ENCODE measurements around the gene OR2H1.

The OR2H1 gene

GRCh38 chr6:29483735-29484134 lies 26.8 kb downstream of the OR2H1 start:
- Histone ChIP-seq H3K9me3 (ENCODE audit: low read length) (no peaks in the 10 kb centered on the region), H3K9ac (ENCODE audit: low read length) (no peak overlapping the region), H3K27ac (ENCODE audit: low read depth, low read length) (no peak overlapping the region), H3K4me3 (ENCODE audit: low read depth in 1 of 2, low read length in 2 of 2) (no peak overlapping the region), H3K27me3 (ENCODE audit: control insufficient read depth in 1 of 2, insufficient read depth in 2 of 2, low read length in 2 of 2) (no peaks in the 10 kb centered on the region), H3K36me3 (ENCODE audit: insufficient read depth, low read length) (no peaks in the 10 kb centered on the region), H3K4me1 (ENCODE audit: insufficient read depth, low read length) (no peaks in the 10 kb centered on the region)

GRCh38 chr6:29486577-29486976 lies 29.6 kb downstream of the OR2H1 start:
- no peaks in the 10 kb centered on the region for H3K27me3 ChIP-seq (ENCODE audit: control insufficient read depth in 1 of 2, insufficient read depth in 2 of 2, low read length in 2 of 2)
- H3K9me3 ChIP-seq (ENCODE audit: low read length), result no peaks in the 10 kb centered on the region
- H3K4me1 ChIP-seq (ENCODE audit: insufficient read depth, low read length), result no peaks in the 10 kb centered on the region
- no peak overlapping the region for H3K27ac ChIP-seq (ENCODE audit: low read depth, low read length)
- no peak overlapping the region for H3K9ac ChIP-seq (ENCODE audit: low read length)
- H3K36me3 ChIP-seq (ENCODE audit: insufficient read depth, low read length), result no peaks in the 10 kb centered on the region
- no peak overlapping the region for H3K4me3 ChIP-seq (ENCODE audit: low read depth in 1 of 2, low read length in 2 of 2)

- H3K4me3 ChIP-seq (ENCODE audit: low read depth in 1 of 2, low read length in 2 of 2), result no peak overlapping the region
- H3K27ac ChIP-seq (ENCODE audit: low read depth, low read length), result no peak overlapping the region
- H3K36me3 ChIP-seq (ENCODE audit: insufficient read depth, low read length), result no peaks in the 10 kb centered on the region
- H3K4me1 ChIP-seq (ENCODE audit: insufficient read depth, low read length), result no peaks in the 10 kb centered on the region
- H3K9ac ChIP-seq (ENCODE audit: low read length), result no peak overlapping the region
- no peaks in the 10 kb centered on the region for H3K27me3 ChIP-seq (ENCODE audit: control insufficient read depth in 1 of 2, insufficient read depth in 2 of 2, low read length in 2 of 2)
- no peaks in the 10 kb centered on the region for H3K9me3 ChIP-seq (ENCODE audit: low read length)
Measured at GRCh38 chr6:29487131-29487530, 30.2 kb downstream of the OR2H1 start.

GRCh38 chr6:29487660-29488059 lies 30.7 kb downstream of the OR2H1 start, which contains the start of gene MAS1L:
Gene MAS1L (minus strand): TSS chr6:29487956. CDS start chr6:29487902, 54 bp downstream.
- Histone ChIP-seq H3K4me1 (ENCODE audit: insufficient read depth, low read length) (no peaks in the 10 kb centered on the region), H3K27ac (ENCODE audit: low read depth, low read length) (no peak within 1 kb of the TSS), H3K36me3 (ENCODE audit: insufficient read depth, low read length) (no peaks in the 10 kb centered on the region), H3K9ac (ENCODE audit: low read length) (no peak within 1 kb of the TSS), H3K9me3 (ENCODE audit: low read length) (no peaks in the 10 kb centered on the region), H3K4me3 (ENCODE audit: low read depth in 1 of 2, low read length in 2 of 2) (no peak within 1 kb of the TSS), H3K27me3 (ENCODE audit: control insufficient read depth in 1 of 2, insufficient read depth in 2 of 2, low read length in 2 of 2) (no peaks in the 10 kb centered on the region)

GRCh38 chr6:29488874-29489273 lies 31.9 kb downstream of the OR2H1 start:
- Histone ChIP-seq H3K9ac (ENCODE audit: low read length) (no peak overlapping the region), H3K36me3 (ENCODE audit: insufficient read depth, low read length) (no peaks in the 10 kb centered on the region), H3K27me3 (ENCODE audit: control insufficient read depth in 1 of 2, insufficient read depth in 2 of 2, low read length in 2 of 2) (no peaks in the 10 kb centered on the region), H3K27ac (ENCODE audit: low read depth, low read length) (no peak overlapping the region), H3K4me3 (ENCODE audit: low read depth in 1 of 2, low read length in 2 of 2) (no peak overlapping the region), H3K9me3 (ENCODE audit: low read length) (no peaks in the 10 kb centered on the region), H3K4me1 (ENCODE audit: insufficient read depth, low read length) (no peaks in the 10 kb centered on the region)

GRCh38 chr6:29489286-29489685 lies 32.3 kb downstream of the OR2H1 start:
- Histone ChIP-seq H3K27ac (ENCODE audit: low read depth, low read length) (no peak overlapping the region), H3K36me3 (ENCODE audit: insufficient read depth, low read length) (no peaks in the 10 kb centered on the region), H3K4me1 (ENCODE audit: insufficient read depth, low read length) (no peaks in the 10 kb centered on the region), H3K9ac (ENCODE audit: low read length) (no peak overlapping the region), H3K4me3 (ENCODE audit: low read depth in 1 of 2, low read length in 2 of 2) (no peak overlapping the region), H3K9me3 (ENCODE audit: low read length) (no peaks in the 10 kb centered on the region), H3K27me3 (ENCODE audit: control insufficient read depth in 1 of 2, insufficient read depth in 2 of 2, low read length in 2 of 2) (no peaks in the 10 kb centered on the region)

- Histone ChIP-seq H3K27ac (ENCODE audit: low read depth, low read length) (no peak overlapping the region), H3K4me3 (ENCODE audit: low read depth in 1 of 2, low read length in 2 of 2) (no peak overlapping the region), H3K4me1 (ENCODE audit: insufficient read depth, low read length) (no peaks in the 10 kb centered on the region), H3K36me3 (ENCODE audit: insufficient read depth, low read length) (no peaks in the 10 kb centered on the region), H3K9ac (ENCODE audit: low read length) (no peak overlapping the region), H3K9me3 (ENCODE audit: low read length) (no peaks in the 10 kb centered on the region), H3K27me3 (ENCODE audit: control insufficient read depth in 1 of 2, insufficient read depth in 2 of 2, low read length in 2 of 2) (no peaks in the 10 kb centered on the region)
Measured at GRCh38 chr6:29490055-29490454, 33.1 kb downstream of the OR2H1 start.

GRCh38 chr6:29490552-29490951 lies 33.6 kb downstream of the OR2H1 start:
- H3K4me3 ChIP-seq (ENCODE audit: low read depth in 1 of 2, low read length in 2 of 2), result no peak overlapping the region
- no peaks in the 10 kb centered on the region for H3K4me1 ChIP-seq (ENCODE audit: insufficient read depth, low read length)
- H3K36me3 ChIP-seq (ENCODE audit: insufficient read depth, low read length), result no peaks in the 10 kb centered on the region
- no peaks in the 10 kb centered on the region for H3K9me3 ChIP-seq (ENCODE audit: low read length)
- no peaks in the 10 kb centered on the region for H3K27me3 ChIP-seq (ENCODE audit: control insufficient read depth in 1 of 2, insufficient read depth in 2 of 2, low read length in 2 of 2)
- no peak overlapping the region for H3K27ac ChIP-seq (ENCODE audit: low read depth, low read length)
- H3K9ac ChIP-seq (ENCODE audit: low read length), result no peak overlapping the region

- H3K9me3 ChIP-seq (ENCODE audit: low read length), result no peaks in the 10 kb centered on the region
- H3K27me3 ChIP-seq (ENCODE audit: control insufficient read depth in 1 of 2, insufficient read depth in 2 of 2, low read length in 2 of 2), result no peaks in the 10 kb centered on the region
- no peak overlapping the region for H3K9ac ChIP-seq (ENCODE audit: low read length)
- H3K4me3 ChIP-seq (ENCODE audit: low read depth in 1 of 2, low read length in 2 of 2), result no peak overlapping the region
- no peak overlapping the region for H3K27ac ChIP-seq (ENCODE audit: low read depth, low read length)
- H3K36me3 ChIP-seq (ENCODE audit: insufficient read depth, low read length), result no peaks in the 10 kb centered on the region
- no peaks in the 10 kb centered on the region for H3K4me1 ChIP-seq (ENCODE audit: insufficient read depth, low read length)
Measured at GRCh38 chr6:29491574-29491973, 34.6 kb downstream of the OR2H1 start.

GRCh38 chr6:29493261-29493660 lies 36.3 kb downstream of the OR2H1 start:
- Histone ChIP-seq H3K36me3 (ENCODE audit: insufficient read depth, low read length) (no peaks in the 10 kb centered on the region), H3K27me3 (ENCODE audit: control insufficient read depth in 1 of 2, insufficient read depth in 2 of 2, low read length in 2 of 2) (no peaks in the 10 kb centered on the region), H3K9me3 (ENCODE audit: low read length) (no peaks in the 10 kb centered on the region), H3K27ac (ENCODE audit: low read depth, low read length) (no peak overlapping the region), H3K4me1 (ENCODE audit: insufficient read depth, low read length) (no peaks in the 10 kb centered on the region), H3K4me3 (ENCODE audit: low read depth in 1 of 2, low read length in 2 of 2) (no peak overlapping the region), H3K9ac (ENCODE audit: low read length) (no peak overlapping the region)

GRCh38 chr6:29494131-29494530 lies 37.2 kb downstream of the OR2H1 start:
- Histone ChIP-seq H3K27ac (ENCODE audit: low read depth, low read length) (no peak overlapping the region), H3K27me3 (ENCODE audit: control insufficient read depth in 1 of 2, insufficient read depth in 2 of 2, low read length in 2 of 2) (no peaks in the 10 kb centered on the region), H3K9me3 (ENCODE audit: low read length) (no peaks in the 10 kb centered on the region), H3K9ac (ENCODE audit: low read length) (no peak overlapping the region), H3K4me1 (ENCODE audit: insufficient read depth, low read length) (no peaks in the 10 kb centered on the region), H3K36me3 (ENCODE audit: insufficient read depth, low read length) (no peaks in the 10 kb centered on the region), H3K4me3 (ENCODE audit: low read depth in 1 of 2, low read length in 2 of 2) (no peak overlapping the region)

GRCh38 chr6:29495571-29495970 lies 38.6 kb downstream of the OR2H1 start:
- Histone ChIP-seq H3K9ac (ENCODE audit: low read length) (no peak overlapping the region), H3K4me1 (ENCODE audit: insufficient read depth, low read length) (no peaks in the 10 kb centered on the region)

More at GRCh38 chr6:29495571-29495970, 38.6 kb downstream of the OR2H1 start:
- Histone ChIP-seq H3K36me3 (ENCODE audit: insufficient read depth, low read length) (no peaks in the 10 kb centered on the region), H3K4me3 (ENCODE audit: low read depth in 1 of 2, low read length in 2 of 2) (no peak overlapping the region), H3K27ac (ENCODE audit: low read depth, low read length) (no peak overlapping the region), H3K27me3 (ENCODE audit: control insufficient read depth in 1 of 2, insufficient read depth in 2 of 2, low read length in 2 of 2) (no peaks in the 10 kb centered on the region), H3K9me3 (ENCODE audit: low read length) (no peaks in the 10 kb centered on the region)

Data from muscle layer of colon (tissue), 2 donors.